ENCODE measurements around the gene FTSJ3.
"Not testable (repeated sequence)": the region's sequence is repeated elsewhere in the genome, so short reads cannot be mapped to it uniquely, and the experiment has no call there.

The FTSJ3 gene, protein sequence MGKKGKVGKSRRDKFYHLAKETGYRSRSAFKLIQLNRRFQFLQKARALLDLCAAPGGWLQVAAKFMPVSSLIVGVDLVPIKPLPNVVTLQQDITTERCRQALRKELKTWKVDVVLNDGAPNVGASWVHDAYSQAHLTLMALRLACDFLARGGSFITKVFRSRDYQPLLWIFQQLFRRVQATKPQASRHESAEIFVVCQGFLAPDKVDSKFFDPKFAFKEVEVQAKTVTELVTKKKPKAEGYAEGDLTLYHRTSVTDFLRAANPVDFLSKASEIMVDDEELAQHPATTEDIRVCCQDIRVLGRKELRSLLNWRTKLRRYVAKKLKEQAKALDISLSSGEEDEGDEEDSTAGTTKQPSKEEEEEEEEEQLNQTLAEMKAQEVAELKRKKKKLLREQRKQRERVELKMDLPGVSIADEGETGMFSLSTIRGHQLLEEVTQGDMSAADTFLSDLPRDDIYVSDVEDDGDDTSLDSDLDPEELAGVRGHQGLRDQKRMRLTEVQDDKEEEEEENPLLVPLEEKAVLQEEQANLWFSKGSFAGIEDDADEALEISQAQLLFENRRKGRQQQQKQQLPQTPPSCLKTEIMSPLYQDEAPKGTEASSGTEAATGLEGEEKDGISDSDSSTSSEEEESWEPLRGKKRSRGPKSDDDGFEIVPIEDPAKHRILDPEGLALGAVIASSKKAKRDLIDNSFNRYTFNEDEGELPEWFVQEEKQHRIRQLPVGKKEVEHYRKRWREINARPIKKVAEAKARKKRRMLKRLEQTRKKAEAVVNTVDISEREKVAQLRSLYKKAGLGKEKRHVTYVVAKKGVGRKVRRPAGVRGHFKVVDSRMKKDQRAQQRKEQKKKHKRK

DNA sequence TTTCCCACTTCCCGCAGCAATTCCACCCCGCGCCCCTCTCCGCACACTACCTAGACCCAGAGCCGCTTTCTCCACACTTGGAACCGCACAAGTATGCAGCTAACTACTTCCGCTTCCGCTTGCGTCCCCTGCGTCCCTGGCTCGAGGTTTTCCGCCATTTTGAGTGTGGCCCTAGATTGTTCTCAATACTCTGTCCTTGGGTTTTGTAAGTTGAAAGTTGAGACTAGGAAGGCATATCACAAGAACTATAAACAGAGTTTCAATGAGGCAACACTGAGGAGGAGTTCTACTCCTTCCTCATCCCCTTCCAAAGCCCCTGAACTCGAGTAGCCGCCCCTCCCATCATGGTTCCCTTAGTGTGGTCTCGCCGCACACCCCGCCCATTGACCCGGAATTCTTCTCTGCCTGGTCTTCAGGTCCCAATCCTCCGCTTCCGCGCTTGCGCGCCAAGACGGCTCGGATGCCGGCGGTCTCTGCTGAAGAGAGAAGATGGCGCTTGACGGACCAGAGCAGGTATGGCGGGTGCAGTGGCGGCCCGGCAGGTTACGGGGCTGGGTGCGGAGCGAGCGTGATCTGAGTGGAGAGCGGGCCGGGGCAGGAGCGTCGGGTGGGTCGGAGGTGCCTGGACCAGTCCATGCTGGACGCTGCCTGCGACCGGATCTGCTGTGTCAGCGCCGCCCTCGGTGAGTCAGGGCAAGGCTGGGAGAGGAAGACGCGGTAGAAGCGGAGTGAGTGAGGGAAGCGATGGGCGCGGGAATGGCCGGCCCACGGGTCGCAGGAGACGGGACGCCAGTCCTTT, at the start of gene FTSJ3, which contains the start of gene PSMC5:
FTSJ3 (minus strand) TSS at position 662 of the 799 bp plus-strand sequence. CDS start 761 bp downstream, outside the sequence.
PSMC5 (plus strand) TSS at position 430 of the 799 bp plus-strand sequence; CDS start at position 490, 60 bp downstream.
- peak; percentile 89 for DNase-seq

DNA sequence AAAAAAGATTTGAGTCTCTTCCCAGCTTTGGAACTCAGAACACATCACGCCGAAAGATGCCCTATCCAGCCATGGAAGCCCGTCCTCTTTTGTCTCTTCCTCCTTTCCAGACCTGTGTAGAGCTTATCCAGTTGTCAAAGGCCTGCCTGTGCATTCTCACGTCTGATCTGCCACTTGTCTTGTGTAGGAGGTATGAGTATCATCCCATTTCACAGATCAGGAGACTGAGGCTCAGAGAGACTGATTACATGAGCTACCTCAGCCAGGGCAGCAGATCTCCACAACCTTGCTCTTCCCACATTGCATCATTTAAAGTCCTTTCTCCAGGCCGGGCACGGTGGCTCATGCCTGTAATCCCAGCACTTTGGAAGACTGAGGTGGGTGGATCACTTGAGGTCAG, 47.2 kb upstream of the FTSJ3 start:
- not testable (repeated sequence) for DNase-seq

DNA sequence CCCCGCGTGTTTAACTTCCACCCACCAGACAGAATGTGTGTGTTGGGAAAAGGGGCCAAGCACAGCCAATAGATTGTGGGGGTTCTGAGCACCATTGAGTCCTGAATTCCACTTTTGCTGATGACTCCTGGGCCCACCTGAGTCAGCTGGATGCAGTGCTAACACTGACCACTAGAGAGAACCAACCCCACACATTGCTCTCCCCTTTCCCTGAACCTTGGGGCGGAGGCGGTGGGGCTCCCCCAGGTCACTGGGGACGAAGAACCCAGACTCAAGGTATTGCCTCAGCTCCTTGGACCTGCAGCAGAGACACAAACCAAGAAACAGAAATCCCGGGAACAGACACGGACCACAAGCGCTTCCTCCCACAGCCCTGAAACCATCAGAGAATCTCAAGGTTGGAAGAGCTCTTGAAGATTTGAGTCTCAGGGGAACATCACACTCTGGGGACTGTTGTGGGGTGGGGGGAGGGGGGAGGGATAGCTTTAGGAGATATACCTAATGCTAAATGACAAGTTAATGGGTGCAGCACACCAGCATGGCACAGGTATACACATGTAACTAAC, 46.7 kb upstream of the FTSJ3 start:
- not testable (repeated sequence) for DNase-seq

DNA sequence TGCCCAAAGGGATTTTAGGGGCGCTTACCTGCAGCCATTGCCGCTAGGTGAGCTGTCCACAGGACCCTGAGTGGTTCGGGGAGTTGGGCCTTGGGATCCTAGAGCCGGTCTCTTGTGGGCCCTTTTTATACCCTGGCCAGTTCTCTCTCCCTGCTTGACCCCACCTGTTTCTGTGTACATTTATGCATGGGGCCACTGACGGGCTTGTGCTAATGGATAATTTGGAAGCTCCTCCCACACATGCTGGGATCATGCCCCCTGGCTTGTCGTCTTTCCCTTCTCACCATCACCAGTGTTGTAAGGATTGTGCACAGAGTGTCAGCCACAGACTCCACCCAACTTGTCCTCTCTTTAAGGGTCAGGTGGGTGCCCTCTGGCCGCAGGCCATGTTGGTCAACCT, 46.1 kb upstream of the FTSJ3 start, which contains the start of gene CSH2:
CSH2 (minus strand) TSS at position 101 of the 400 bp plus-strand sequence; CDS start at position 38, 63 bp downstream.
- not testable (repeated sequence) for DNase-seq

DNA sequence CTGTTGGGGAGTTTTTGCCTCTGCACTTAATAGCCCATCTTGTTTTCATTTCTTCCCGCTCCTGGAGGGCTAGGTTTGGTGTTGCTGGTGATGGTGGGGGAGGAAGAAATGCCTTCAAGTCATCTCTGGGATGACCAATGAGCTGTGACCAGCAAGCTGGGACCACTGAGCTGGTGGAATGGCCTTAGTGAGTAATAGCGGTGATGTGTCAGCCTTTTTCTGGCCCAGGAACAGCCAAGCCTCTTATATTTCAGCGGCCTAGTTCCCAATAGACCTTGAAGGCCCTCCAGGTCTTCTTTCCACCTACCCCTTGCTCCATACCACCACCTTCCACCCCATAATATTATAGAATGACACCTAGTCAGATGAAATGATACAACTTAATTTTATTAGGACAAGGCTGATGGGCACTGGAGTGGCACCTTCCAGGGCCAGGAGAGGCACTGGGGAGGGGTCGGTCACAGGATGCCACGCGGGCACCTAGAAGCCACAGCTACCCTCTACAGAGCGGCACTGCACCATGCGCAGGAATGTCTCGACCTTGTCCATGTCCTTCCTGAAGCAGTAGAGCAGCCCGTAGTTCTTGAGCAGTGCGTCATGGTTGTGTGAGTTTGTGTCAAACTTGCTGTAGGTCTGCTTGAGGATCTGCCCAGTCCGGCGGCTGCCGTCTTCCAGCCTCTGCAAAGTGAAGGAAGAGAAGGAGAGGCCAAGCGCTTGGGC, 44.3 kb upstream of the FTSJ3 start:
- DNase-seq = not testable (repeated sequence)

DNA sequence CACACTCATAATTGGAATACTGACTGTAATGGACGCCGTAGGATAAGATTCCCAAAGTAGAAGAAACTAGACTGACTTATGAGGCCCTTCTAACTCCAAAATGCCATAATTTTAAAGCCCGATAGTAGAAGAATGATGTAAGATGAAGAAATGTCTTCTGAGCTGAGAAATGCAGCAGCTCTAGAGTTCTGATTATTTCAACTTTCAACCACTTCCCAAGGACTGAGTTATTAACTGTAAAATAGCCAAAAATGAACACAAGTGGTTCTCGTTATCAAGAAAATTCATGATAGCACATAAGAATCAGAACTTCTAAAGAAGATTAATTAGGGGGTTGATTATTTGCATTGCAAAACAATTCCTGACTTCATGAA, 42.8 kb upstream of the FTSJ3 start:
- DNase-seq = not testable (repeated sequence)

DNA sequence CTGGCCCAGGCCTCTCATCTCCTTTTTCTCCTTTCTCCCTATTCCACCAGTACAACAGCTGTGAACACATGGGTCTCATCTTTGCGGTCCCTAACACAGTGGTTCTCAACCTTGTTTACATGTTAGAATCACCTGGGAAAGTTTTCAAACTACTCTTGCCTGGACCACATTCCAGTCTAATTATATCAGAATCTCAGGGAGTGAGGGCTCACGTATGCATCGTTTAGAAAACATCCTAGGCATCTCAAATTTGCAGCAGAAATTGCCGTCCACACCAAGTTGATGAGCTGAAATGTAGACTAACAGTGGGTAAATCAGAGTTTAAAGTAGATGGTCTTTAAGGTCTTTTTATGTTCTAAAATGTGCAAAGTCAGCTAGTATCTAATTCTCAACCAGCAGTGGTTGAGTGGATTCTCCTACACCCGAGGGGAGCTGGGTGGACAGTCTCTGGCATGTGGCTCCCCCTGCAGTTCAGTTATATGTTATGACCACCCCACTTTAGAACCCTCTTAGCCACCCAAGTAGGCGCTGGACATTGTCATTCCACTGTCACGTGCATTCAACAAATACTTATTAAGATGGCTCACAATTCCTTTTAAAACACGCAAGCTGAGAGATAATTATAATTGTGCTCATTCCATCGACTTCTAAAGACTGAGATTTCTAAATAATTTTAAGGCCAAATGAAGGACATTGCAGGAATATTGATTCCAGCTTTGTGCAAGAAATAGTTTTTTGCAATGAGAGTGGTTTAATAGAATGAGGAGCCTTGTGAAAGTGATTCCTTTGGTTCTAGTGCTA, 42.2 kb upstream of the FTSJ3 start:
- DNase-seq = not testable (repeated sequence)

DNA sequence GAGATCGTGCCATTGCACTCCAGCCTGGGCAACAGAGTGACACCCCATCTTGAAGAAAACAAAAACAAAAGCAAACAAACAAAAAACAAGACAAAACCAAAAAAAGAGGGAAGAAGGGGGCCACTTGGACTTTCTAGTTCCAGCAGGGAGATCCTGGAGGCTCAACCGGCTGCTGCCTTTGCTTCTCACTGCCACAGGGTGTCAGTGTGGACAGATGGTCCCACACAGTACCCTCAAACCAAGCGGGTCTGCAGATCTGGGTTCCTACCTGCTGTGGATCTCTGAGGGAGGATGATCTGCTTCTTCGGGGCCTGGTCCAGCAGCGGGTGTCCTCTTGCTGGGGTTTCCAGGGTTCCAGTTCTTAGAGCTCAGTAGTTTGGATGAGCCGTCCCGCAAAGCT, 39.2 kb upstream of the FTSJ3 start:
- not testable (repeated sequence) for DNase-seq

DNA sequence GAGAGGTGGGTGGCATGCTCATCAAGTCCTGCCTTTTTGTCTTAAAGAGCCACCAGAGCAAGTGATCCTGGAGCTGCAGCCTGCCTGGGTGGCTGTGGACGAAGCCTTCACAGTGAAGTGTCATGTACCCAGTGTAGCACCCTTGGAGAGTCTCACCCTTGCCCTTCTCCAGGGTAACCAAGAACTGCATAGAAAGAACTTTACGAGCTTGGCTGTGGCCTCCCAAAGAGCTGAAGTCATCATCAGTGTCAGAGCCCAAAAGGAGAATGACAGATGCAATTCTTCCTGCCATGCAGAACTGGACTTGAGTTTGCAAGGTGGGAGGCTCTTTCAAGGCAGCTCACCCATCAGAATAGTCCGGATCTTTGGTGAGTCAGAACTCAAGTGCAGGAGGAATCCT, 31.8 kb upstream of the FTSJ3 start:
- DNase-seq = no peak

DNA sequence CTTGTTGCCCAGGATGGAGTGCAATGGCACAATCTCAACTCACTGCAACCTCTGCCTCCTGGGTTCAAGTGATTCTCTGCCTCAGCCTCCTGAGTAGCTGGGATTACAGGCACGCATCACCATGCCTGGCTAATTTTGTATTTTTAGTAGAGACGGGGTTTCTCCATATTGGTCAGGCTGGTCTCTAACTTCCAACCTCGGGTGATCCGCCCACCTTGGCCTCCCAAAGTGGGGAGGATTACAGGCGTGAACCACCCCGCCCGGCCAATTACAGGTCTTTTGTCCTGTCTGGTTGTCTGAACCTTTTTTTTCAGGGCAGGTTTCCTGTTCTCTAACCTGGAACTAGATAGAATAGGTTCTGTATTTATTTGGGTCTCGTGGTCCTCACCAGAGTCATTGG, 29.0 kb upstream of the FTSJ3 start:
- DNase-seq = not testable (repeated sequence)

DNA sequence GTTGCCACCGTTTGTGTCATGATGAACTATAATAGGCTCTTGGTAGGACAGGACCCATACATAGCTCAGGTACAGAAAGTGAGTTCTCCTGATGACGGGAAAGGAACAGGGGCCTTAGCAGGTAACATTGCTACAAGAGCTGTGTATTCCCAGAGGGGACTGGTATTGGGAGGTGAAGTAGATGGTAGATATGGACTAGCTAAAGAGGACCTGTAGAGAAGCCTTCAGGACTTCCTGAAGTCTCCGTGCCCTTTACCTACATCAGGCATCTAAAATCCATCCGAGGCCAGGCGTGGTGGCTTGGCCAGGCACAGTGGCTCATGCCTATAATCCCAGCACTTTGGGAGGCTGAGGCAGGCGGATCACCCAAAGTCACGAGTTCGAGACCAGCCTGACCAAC, 27.7 kb upstream of the FTSJ3 start:
- DNase-seq = no peak

DNA sequence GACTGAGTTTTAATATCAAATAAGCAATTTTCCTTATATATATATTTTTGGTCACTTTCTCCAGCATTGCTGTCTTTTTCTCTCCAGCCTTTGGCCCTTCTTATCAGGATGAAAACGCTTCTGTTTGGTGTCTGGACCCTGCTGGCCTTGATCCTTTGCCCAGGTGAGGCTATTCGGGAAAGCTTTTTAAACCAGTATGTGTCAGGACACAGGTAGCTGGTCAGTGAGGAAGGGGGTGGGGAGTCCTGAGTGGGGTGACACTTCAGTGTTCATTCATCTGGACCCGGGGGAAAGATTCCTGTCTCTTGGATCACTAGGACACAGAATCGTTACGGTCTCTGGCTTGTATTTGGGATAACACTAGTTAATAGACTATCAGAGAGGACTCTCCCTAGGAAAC, 27.2 kb upstream of the FTSJ3 start:
- DNase-seq = no peak

DNA sequence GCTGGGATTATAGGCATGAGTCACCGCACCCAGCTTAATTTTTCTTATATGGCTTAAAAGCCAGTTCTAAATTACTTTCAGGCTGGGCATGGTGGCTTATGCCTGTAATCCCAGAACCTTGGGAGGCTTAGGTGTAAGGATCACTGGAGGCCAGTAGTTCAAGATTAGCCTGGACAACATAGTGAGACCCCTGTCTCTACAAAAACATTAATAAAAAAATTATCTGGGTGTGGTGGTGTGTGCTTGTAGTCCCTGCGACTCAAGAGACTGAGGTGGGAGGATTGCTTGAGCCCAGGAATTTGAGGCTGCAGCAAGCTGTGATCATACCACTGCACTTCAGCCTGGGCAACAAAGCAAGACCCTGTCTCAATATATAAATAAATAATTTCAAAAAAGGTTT, 25.8 kb upstream of the FTSJ3 start:
- DNase-seq = no peak

DNA sequence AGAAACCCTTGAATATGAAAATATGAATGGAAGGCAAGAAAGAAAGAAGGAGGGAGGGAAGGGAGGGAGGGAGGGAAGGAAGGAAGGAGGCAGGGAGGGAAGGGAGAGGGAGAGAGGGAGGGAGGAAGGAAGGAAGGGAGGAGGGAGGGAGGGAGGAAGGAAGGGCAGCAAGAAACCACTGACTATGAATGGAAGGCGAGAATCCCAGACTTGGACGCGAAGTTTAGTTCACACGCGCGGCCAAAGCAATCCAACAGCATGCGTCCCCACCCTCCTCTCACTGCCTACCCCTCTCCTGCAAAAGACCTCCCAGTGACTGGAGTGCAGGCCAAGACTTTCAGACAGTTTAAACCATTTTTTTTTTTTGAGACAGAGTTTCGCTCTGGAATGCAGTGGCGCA, 22.9 kb upstream of the FTSJ3 start:
- no peak for DNase-seq

DNA sequence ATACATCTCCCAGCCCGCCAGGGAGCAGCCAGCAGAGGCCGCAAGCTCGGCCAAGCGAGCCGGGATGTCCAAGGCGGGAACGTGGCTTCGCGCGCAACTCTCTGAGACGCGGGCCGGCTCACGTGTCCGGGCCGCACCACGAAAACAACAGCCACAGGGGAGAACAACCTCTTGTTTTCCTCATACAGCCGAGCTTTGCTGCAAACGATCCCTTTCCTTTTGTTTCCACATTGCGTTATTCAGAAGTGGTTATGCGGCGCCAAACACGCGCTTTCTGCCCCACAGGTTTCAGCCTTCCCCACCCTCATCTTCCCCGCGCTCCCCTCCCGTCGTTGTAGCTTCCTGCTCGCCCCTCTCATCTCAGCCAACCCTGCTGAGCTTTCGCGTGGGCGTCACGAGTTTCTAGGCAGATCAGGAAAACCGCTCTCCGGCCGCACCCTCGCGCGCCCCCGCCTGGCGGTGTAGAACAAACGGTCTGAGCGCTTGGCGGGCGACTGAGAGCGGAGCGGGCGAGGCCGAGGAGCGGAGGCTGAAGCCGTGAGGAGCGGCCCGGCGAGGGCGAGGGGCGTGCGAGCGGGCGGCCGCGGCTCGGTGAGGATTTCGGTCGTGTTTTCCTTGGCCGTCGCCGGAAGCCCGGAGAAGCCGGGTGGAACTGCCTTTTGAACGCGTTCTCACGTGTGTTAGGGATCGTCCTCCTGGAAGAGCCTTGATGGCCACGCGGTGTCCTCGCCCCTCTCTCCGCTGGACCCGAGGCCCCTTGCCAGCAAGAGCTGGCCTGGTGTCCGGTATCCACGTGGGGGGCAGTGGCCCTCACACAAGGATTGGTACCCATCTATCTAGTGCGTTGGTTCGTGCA, 21.6 kb upstream of the FTSJ3 start:
- DNase-seq = no peak

DNA sequence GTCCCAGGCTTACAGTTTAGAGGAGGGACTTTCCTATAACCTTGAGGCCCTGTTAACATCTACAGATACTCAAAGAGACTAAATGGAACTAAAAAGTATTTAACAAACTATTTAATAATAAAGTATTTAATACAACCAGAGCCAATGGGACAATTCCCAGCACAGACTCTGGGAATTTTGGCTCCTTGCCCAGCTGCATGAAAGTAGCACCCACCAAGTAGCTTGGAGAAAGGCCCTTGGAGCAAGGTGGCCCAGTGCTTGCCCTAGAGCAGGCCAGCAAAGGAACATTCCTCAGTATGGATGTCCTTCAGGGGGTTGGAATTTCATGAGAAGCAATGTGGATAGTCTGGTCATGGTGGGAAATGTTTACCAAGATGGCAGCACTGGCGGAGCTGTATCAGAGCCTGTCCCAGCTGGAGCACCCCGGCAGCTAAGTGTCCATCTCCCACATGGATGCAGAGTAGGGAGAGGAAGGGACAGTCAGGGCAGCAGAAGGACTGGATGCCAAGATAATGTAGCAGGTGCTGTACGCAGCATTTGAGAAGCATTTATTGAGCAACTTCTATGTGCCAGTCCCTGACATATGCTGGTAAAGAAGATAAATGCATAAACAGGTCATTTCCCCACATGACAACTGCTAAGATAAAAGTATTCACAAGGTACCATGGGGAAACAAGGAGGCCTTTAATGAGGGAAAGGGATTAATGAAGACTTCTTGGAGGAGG, 20.2 kb upstream of the FTSJ3 start:
- DNase-seq = no peak

DNA sequence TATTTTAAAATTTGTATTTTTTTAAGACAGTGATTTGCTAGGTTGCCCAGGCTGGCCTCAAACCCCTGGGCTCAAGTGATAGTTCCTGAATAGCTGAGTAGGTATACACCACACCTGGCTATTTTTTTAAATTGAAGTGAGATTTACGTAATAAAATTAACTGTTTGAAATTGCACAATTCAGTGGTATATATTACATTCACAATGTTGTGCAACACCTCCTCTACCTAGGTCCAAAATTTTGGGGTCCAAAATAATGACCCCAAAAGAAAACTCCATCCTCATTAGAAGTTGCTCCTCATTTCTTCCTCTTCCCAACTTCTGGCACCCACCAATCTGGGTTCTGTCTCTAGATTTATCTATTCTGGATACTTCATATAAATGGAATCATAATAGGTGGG, 18.0 kb upstream of the FTSJ3 start:
- DNase-seq = no peak

DNA sequence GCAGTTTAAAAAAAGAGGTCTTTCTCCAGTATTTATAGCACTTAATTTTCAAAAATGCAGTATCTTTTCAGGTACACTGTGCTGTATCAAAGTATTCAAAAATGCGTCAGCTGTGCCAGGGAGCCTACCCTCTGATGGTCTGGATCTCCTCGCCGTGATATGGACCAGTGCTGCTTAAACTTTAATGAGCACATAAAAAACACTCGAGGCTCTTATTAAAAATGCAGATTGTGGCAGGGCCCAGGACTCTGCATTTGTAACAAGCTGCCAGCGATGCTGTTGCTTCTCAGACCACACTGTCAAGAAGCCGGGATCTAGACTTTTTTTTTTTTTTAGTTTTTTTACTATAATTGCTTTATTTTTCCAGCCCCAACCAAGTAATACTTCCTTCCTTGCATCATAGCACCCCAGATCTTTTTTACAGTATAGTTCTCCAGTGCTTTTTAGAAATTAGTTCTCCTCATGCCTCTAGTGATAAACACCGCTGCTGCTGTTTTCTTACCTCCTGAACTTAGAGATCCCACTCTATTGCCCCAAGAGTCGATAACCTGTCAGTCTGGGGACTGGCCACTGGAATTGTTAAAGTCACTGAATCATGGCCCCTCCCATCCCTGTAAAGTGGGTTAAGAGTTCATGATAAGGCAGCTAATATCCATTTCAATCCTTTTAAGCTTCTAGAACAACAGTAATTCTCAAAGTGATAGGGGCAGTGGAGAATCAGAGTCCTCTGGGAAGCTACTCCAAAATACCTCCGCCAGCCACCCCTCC, 16.6 kb upstream of the FTSJ3 start:
- no peak for DNase-seq
